Spleen (tissue), 7 donors: ENCODE data around the gene MKLN1.

Experiments used
- POLR2A ChIP-seq, 3 donors: fragments of 450-650 bp; IDR thresholded peaks; one replicate each; pipeline ENCODE4 v1.5.1; 2017; ENCODE audit warnings: antibody characterized with exemption in 3 of 3, mild to moderate bottlenecking in 1 of 3
- POLR2AphosphoS5 ChIP-seq, 3 donors: sonication (generic); formaldehyde crosslinking; IDR thresholded peaks; one replicate each; pipeline ENCODE4 v1.5.1; 2017; ENCODE audit warnings: antibody characterized with exemption in 3 of 3
- TF ChIP-seq, protein P1 (sequence below), 11 experiments: fragments of 200-600 bp in 7 of 11; fragments of 450-650 bp in 4 of 11; sonication (generic) in 4 of 11; IDR thresholded peaks in 8 of 11; conservative IDR thresholded peaks in 3 of 11; 1 replicate in 7 of 11; 2 replicates in 4 of 11; pipeline versions ENCODE4 v1.4.0 to v1.8.0; 2016 to 2021; ENCODE audit warnings: antibody characterized with exemption in 11 of 11, inconsistent platforms in 4 of 11, mild to moderate bottlenecking in 1 of 11
- donor health status: DM: no; HTN: no; CAD: no; lungs with moderate emphysema.
- donor health status: DM: no; HTN: no; CAD: no.
- donor health status: DM: no; HTN: no; CAD: no.

DNA sequence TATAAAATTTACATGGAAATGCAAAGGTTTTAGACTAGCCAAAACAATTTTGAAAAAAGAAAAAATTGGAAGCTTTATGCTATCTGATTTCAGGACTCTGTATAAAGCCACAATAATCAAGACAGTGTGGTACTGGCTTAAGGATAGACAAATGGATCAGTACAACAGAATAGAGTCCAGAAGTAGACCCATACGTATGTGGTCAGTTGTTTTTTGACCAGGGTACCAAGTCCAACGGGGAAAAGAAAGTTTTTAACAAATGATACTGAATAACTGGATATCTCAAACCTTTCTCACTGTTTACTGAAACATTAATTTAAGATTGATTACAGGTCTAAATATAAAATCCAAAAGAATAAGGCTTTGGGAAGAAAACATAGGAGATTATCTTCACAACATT is 149.1 kb downstream of the MKLN1 start:
- TF ChIP-seq, protein P1, sequence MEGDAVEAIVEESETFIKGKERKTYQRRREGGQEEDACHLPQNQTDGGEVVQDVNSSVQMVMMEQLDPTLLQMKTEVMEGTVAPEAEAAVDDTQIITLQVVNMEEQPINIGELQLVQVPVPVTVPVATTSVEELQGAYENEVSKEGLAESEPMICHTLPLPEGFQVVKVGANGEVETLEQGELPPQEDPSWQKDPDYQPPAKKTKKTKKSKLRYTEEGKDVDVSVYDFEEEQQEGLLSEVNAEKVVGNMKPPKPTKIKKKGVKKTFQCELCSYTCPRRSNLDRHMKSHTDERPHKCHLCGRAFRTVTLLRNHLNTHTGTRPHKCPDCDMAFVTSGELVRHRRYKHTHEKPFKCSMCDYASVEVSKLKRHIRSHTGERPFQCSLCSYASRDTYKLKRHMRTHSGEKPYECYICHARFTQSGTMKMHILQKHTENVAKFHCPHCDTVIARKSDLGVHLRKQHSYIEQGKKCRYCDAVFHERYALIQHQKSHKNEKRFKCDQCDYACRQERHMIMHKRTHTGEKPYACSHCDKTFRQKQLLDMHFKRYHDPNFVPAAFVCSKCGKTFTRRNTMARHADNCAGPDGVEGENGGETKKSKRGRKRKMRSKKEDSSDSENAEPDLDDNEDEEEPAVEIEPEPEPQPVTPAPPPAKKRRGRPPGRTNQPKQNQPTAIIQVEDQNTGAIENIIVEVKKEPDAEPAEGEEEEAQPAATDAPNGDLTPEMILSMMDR (IDR thresholded peaks at IDR 0.05 in 8 of 11, conservative IDR thresholded peaks at IDR 0.05 in 3 of 11) = no peak
- TF ChIP-seq POLR2A (IDR thresholded peaks at IDR 0.05) = no peak
- no peak for TF ChIP-seq POLR2AphosphoS5 (IDR thresholded peaks at IDR 0.05)
